Stimulated activated CD4-positive, alpha-beta T cell treated with anti-CD3 and anti-CD28 coated beads, Interleukin-4, amount 100 ng/mL, for 24 hours (primary cell): ENCODE results near the gene UGT1A9.

Experiments used
- DNase-seq: peaks from one replicate; pipeline ENCODE4 v3.0.0-alpha.2; 2020

UGT1A9 gene

GRCh38 chr2:233800208-233800607 lies 128.5 kb downstream of the UGT1A9 start:
- no peak for DNase-seq

GRCh38 chr2:233801357-233802131 lies 129.8 kb downstream of the UGT1A9 start:
- DNase-seq: no peak

- no peak for DNase-seq
These were observed 130.6 kb downstream of the UGT1A9 start for GRCh38 chr2:233802132-233802815.

- no peak for DNase-seq
These were observed 131.7 kb downstream of the UGT1A9 start for GRCh38 chr2:233803292-233803911.

GRCh38 chr2:233803994-233804393 lies 132.3 kb downstream of the UGT1A9 start:
- DNase-seq: no peak

GRCh38 chr2:233807215-233807865 lies 135.6 kb downstream of the UGT1A9 start:
- DNase-seq: no peak

- DNase-seq: no peak
These were observed 136.6 kb downstream of the UGT1A9 start for GRCh38 chr2:233807966-233808935.

- no peak for DNase-seq
These were observed 138.7 kb downstream of the UGT1A9 start for GRCh38 chr2:233810385-233810784.

GRCh38 chr2:233811087-233811486 lies 139.4 kb downstream of the UGT1A9 start:
- no peak for DNase-seq

GRCh38 chr2:233811732-233812131 lies 140.0 kb downstream of the UGT1A9 start:
- DNase-seq: no peak

GRCh38 chr2:233813236-233814055 lies 141.7 kb downstream of the UGT1A9 start:
- DNase-seq: no peak

GRCh38 chr2:233814056-233814835 lies 142.5 kb downstream of the UGT1A9 start:
- DNase-seq: no peak

GRCh38 chr2:233815861-233816260 lies 144.2 kb downstream of the UGT1A9 start:
- DNase-seq: no peak

- DNase-seq: no peak
These were observed 144.6 kb downstream of the UGT1A9 start for GRCh38 chr2:233816334-233816733.

- no peak for DNase-seq
These were observed 145.1 kb downstream of the UGT1A9 start for GRCh38 chr2:233816771-233817170.

- no peak for DNase-seq
These were observed 145.7 kb downstream of the UGT1A9 start for GRCh38 chr2:233817361-233817911.

GRCh38 chr2:233817995-233818638 lies 146.4 kb downstream of the UGT1A9 start:
- no peak for DNase-seq

GRCh38 chr2:233818639-233819621 lies 147.2 kb downstream of the UGT1A9 start:
- DNase-seq: no peak
